MM.1S (cell line): ENCODE results near the gene TP53AIP1.

ENCODE experiments used
- CTCF ChIP-seq: fragments of 300-600 bp; sonication (generic); IDR thresholded peaks from 2 replicates; pipeline ENCODE4 v1.5.1; 2016; ENCODE audit warnings: antibody characterized with exemption, low read length, mixed read lengths
- EZH2 ChIP-seq: fragments of 300-600 bp; sonication (generic); optimal IDR thresholded peaks from 2 replicates; pipeline ENCODE3; 2017; ENCODE audit warnings: low read depth, mild to moderate bottlenecking, antibody characterized with exemption, low read length, mixed read lengths
- EZH2phosphoT487 ChIP-seq: fragments of 300-600 bp; sonication (generic); IDR thresholded peaks from 2 replicates; pipeline ENCODE4 v1.6.1; 2018; ENCODE audit warnings: antibody characterized with exemption, low read length

DNA sequence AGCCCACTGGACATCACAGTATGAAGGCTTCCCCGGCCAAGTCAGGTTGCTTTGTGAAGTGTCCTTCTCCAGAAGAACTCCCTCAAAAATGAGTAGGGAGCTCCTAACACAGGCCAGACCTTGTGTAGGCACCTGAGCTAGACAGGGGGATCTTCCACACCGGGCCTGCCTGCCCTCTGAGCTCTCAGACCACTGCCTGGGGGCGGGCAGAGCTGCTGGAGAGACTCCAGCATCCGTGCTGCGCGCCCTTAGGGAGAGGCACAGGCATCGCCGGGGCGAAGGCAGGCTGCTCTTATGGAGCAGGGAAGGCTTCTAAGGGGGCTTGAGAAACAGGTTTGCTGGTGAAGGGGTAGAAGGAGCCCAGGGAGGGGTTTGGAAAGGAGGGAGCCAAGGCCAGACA, 47.1 kb downstream of the TP53AIP1 start:
- TF ChIP-seq CTCF: no peak
- no peak for TF ChIP-seq EZH2
- no peak for TF ChIP-seq EZH2phosphoT487
